ENCODE measurements around the gene ELOVL1. TPM values are rescaled to one million over a fixed set of nuclear protein-coding genes. Genes with fewer than 3 reads are reported as not detected.

Gene ELOVL1
- total RNA-seq, 1 donor from 2014 or later: 93.8 TPM

DNA sequence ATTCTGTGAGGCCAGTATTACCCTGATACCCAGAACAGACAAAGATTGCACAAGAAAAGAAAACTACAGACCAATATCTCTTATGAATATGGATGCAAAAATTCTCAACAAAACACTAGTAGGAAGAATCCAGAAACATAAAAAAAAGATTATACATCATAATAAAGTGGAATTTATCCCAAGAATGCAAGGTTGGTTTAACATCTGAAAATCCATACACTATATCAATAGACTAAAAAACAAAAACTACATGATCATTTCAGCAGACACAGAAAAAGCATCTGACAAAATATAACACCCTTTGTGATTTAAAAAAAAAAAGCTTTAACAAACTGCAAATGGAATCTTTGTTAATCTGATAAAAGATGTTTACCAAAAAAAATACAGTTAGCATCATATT lies 42.4 kb downstream of the ELOVL1 start:
- DNase-seq (ENCODE audit: low read depth): no peak
- no peaks in the 10 kb centered on the region for H3K27me3 ChIP-seq (ENCODE audit: control insufficient read depth, insufficient read depth, low read length)
- no peaks in the 10 kb centered on the region for H3K36me3 ChIP-seq (ENCODE audit: control insufficient read depth, insufficient read depth, low read length)
- TF ChIP-seq, protein P1, sequence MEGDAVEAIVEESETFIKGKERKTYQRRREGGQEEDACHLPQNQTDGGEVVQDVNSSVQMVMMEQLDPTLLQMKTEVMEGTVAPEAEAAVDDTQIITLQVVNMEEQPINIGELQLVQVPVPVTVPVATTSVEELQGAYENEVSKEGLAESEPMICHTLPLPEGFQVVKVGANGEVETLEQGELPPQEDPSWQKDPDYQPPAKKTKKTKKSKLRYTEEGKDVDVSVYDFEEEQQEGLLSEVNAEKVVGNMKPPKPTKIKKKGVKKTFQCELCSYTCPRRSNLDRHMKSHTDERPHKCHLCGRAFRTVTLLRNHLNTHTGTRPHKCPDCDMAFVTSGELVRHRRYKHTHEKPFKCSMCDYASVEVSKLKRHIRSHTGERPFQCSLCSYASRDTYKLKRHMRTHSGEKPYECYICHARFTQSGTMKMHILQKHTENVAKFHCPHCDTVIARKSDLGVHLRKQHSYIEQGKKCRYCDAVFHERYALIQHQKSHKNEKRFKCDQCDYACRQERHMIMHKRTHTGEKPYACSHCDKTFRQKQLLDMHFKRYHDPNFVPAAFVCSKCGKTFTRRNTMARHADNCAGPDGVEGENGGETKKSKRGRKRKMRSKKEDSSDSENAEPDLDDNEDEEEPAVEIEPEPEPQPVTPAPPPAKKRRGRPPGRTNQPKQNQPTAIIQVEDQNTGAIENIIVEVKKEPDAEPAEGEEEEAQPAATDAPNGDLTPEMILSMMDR (IDR thresholded peaks at IDR 0.05; ENCODE audit: insufficient read depth, low read length, poor library complexity, severe bottlenecking): no peak
- H3K4me3 ChIP-seq (ENCODE audit: low read depth, low read length): no peak overlapping the region

DNA sequence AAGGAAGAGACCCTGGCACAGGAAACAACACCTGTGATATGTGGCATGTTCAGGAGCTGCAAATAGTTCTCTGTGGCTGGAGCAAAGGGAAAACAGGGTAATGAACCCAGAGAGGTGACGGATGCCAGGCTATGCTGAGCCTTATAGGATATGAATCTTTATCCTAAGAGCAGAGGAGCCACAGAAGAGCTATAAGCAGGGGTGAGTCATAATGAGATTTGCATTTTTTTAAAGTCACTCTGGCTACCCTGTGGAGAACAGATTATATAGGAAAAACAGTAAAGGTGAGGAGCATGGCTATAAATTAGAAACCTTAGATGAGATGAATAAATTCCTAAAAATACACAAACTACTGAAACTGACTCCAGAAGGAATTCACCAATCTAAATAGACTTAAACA lies 43.0 kb downstream of the ELOVL1 start:
- Histone ChIP-seq H3K4me3 (ENCODE audit: low read depth, low read length) (no peak overlapping the region), H3K36me3 (ENCODE audit: control insufficient read depth, insufficient read depth, low read length) (no peaks in the 10 kb centered on the region), H3K27me3 (ENCODE audit: control insufficient read depth, insufficient read depth, low read length) (no peaks in the 10 kb centered on the region)
- DNase-seq (ENCODE audit: low read depth): no peak
- TF ChIP-seq, protein P1 (IDR thresholded peaks at IDR 0.05; ENCODE audit: insufficient read depth, low read length, poor library complexity, severe bottlenecking): no peak

DNA sequence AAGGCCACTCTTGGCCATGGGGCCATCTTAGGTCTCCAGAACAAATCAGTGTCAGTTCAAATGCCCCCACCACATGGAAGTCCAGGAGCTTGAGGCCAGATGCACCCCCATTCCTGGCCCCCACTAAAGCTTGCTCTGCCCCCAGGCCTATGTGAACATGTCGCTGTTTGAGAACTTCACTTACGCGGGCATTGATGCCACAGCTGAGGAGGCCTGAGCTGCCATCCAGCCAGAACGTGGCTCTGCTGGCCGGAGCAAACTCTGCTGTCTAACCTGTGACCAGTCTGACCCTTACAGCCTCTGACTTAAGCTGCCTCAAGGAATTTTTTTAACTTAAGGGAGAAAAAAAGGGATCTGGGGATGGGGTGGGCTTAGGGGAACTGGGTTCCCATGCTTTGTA lies 45.3 kb downstream of the ELOVL1 start:
- Histone ChIP-seq H3K4me3 (ENCODE audit: low read depth, low read length) (no peak overlapping the region), H3K27me3 (ENCODE audit: control insufficient read depth, insufficient read depth, low read length) (no peaks in the 10 kb centered on the region), H3K36me3 (ENCODE audit: control insufficient read depth, insufficient read depth, low read length) (no peaks in the 10 kb centered on the region)
- TF ChIP-seq, protein P1 (IDR thresholded peaks at IDR 0.05; ENCODE audit: insufficient read depth, low read length, poor library complexity, severe bottlenecking): no peak
- DNase-seq (ENCODE audit: low read depth): no peak

DNA sequence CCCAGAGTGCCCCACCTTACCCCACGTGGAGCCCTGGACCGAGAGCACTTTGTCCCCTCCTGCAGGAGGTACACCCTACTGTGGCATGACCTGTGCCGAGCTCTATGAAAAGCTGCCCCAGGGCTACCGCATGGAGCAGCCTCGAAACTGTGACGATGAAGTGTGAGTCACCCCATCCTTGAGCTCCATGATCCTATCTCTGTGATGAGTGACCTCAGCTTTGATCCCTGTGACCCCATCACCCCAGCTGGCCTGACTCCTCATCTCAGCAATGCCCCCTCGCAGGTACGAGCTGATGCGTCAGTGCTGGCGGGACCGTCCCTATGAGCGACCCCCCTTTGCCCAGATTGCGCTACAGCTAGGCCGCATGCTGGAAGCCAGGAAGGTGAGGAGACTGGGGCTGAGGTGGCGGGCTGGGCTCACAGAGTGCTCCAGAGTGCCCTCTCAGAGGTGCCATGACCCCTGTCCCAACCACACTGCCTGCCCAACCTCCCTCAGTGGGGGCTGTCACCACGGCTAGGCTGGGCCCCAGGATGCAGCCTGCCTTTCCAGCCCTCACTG lies 46.4 kb downstream of the ELOVL1 start:
- no peak for DNase-seq (ENCODE audit: low read depth)
- peaks cover 2% of the 10 kb centered on the region for H3K27me3 ChIP-seq (ENCODE audit: control insufficient read depth, insufficient read depth, low read length)
- no peaks in the 10 kb centered on the region for H3K36me3 ChIP-seq (ENCODE audit: control insufficient read depth, insufficient read depth, low read length)
- TF ChIP-seq, protein P1 (IDR thresholded peaks at IDR 0.05; ENCODE audit: insufficient read depth, low read length, poor library complexity, severe bottlenecking): no peak
- H3K4me3 ChIP-seq (ENCODE audit: low read depth, low read length): no peak overlapping the region

DNA sequence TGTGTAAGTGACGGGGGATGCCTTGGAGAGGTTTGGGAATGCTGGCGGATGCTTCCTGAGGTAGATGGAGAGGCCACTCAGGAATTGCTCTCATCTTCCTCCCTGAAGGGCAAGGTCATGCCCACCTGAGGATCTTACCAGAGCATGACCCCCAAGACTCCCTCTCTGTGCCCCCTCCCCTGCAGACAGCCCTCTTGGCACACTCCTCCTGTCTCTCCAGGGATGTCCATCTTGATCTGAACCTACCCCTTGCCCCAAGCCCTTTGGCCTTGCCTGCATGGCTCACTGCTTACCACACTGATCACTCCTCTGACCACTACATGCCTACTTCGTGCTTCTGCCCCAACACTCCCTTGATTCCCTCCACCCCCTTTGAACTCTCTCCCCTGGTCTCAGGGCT lies 48.0 kb downstream of the ELOVL1 start:
- H3K36me3 ChIP-seq (ENCODE audit: control insufficient read depth, insufficient read depth, low read length): no peaks in the 10 kb centered on the region
- peaks cover 2% of the 10 kb centered on the region for H3K27me3 ChIP-seq (ENCODE audit: control insufficient read depth, insufficient read depth, low read length)
- H3K4me3 ChIP-seq (ENCODE audit: low read depth, low read length): no peak overlapping the region
- TF ChIP-seq, protein P1 (IDR thresholded peaks at IDR 0.05; ENCODE audit: insufficient read depth, low read length, poor library complexity, severe bottlenecking): no peak
- no peak for DNase-seq (ENCODE audit: low read depth)

DNA sequence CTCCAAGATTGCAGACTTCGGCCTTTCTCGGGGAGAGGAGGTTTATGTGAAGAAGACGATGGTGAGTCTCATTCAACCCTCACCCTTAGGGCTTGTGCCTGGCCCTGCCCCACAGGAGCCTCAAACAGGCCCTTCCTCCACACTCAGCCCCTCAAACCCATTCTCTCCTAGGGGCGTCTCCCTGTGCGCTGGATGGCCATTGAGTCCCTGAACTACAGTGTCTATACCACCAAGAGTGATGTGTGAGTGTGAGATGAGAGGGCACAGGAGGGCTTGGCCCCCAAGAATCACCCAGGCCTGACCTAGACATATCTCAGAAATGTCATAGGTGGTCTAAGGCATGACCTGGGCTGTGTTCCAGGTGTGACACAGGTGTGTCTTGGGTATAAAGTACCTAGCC lies 48.5 kb downstream of the ELOVL1 start:
- TF ChIP-seq, protein P1 (IDR thresholded peaks at IDR 0.05; ENCODE audit: insufficient read depth, low read length, poor library complexity, severe bottlenecking): no peak
- H3K36me3 ChIP-seq (ENCODE audit: control insufficient read depth, insufficient read depth, low read length): no peaks in the 10 kb centered on the region
- no peak for DNase-seq (ENCODE audit: low read depth)

More for the DNA sequence above, 48.5 kb downstream of the ELOVL1 start:
- Histone ChIP-seq H3K27me3 (ENCODE audit: control insufficient read depth, insufficient read depth, low read length) (peaks cover 2% of the 10 kb centered on the region), H3K4me3 (ENCODE audit: low read depth, low read length) (no peak overlapping the region)

Measured in kidney epithelial cell (primary cell).